Prostate gland (tissue), 2 donors: Measurements from ENCODE around the gene HOATZ.

ENCODE experiments used
- CTCF ChIP-seq, 4 experiments: fragments of 200-600 bp in 2 of 4; fragments of 450-650 bp in 2 of 4; sonication (generic) in 2 of 4; IDR thresholded peaks; 1 replicate in 3 of 4; 2 replicates in 1 of 4; pipeline ENCODE4 v1.5.1; 2016 to 2019; ENCODE audit warnings: antibody characterized with exemption in 4 of 4, mild to moderate bottlenecking in 2 of 4, moderate library complexity in 2 of 4
- POLR2AphosphoS5 ChIP-seq: sonication (generic); formaldehyde crosslinking; IDR thresholded peaks from one replicate; pipeline ENCODE4 v1.6.1; 2017; ENCODE audit warnings: antibody characterized with exemption

GRCh38 chr11:111549869-111550203 lies 35.3 kb downstream of the HOATZ start:
- no peak for TF ChIP-seq CTCF (IDR thresholded peaks at IDR 0.05)
- no peak for TF ChIP-seq POLR2AphosphoS5
